Vagina (tissue), 2 donors: Measurements from ENCODE around the gene SET. TPM values are rescaled to one million over a fixed set of nuclear protein-coding genes. Genes with fewer than 3 reads are reported as not detected.

Experiments used
- DNase-seq, 2 donors: peaks; one replicate each; pipeline ENCODE4 v3.0.0-alpha.2; 2017; ENCODE audit errors: extremely low spot score in 2 of 2
- H3K27ac ChIP-seq: fragments of 200-600 bp; sonication (generic); one replicate; pipeline ENCODE4 v1.5.1; 2019
- H3K27me3 ChIP-seq: fragments of 200-600 bp; sonication (generic); one replicate; pipeline ENCODE4 v1.5.1; 2019
- H3K36me3 ChIP-seq, 2 donors: fragments of 200-600 bp; sonication (generic); one replicate each; pipeline ENCODE4 v1.5.1; 2017 to 2019
- H3K4me1 ChIP-seq: fragments of 200-600 bp; sonication (generic); one replicate; pipeline ENCODE4 v1.5.1; 2019
- H3K4me3 ChIP-seq, 2 donors: fragments of 200-600 bp; sonication (generic); 1 replicate in 1 of 2; 2 replicates in 1 of 2; pipeline ENCODE4 v1.5.1; 2016 to 2019
- H3K9me3 ChIP-seq: fragments of 200-600 bp; sonication (generic); one replicate; pipeline ENCODE4 v1.5.1; 2019
- CTCF ChIP-seq, 3 experiments: fragments of 450-650 bp in 2 of 3; fragments of 200-600 bp in 1 of 3; sonication (generic) in 1 of 3; IDR thresholded peaks; one replicate each; pipeline ENCODE4 v1.5.1; 2017 to 2019; ENCODE audit warnings: antibody characterized with exemption in 3 of 3, mild to moderate bottlenecking in 2 of 3, moderate library complexity in 2 of 3
- POLR2A ChIP-seq, 2 donors: fragments of 450-650 bp; IDR thresholded peaks; one replicate each; pipeline ENCODE4 v1.6.1; 2017; ENCODE audit warnings: antibody characterized with exemption in 2 of 2, mild to moderate bottlenecking in 2 of 2, moderate library complexity in 2 of 2
- POLR2AphosphoS5 ChIP-seq, 2 donors: sonication (generic); formaldehyde crosslinking; IDR thresholded peaks; one replicate each; pipeline ENCODE4 v1.9.0; 2017; ENCODE audit warnings: antibody characterized with exemption in 2 of 2, mild to moderate bottlenecking in 2 of 2, low read depth in 1 of 2; ENCODE audit not compliant: insufficient read depth in 1 of 2
- intact Hi-C: fragments of 100-400 bp; cut with DNase I; formaldehyde crosslinking; loops from one replicate; pipeline ENCODE4 v1.15.1; 2023
- total RNA-seq: library from RNA; depleted of rRNA; stranded (reverse); fragments of >200 nt; gene quantifications from one replicate; pipeline ENCODE4 v1.2.3, GENCODE V29; 2016

The SET gene
- total RNA-seq, 1 donor from 2014 or later: 137 TPM

- peak overlapping the region; percentile 80 for H3K27ac ChIP-seq
- no peak for DNase-seq
- H3K4me3 ChIP-seq: peak overlapping the region; percentile 50 to 79
- H3K9me3 ChIP-seq: no peaks in the 10 kb centered on the region
- no peaks in the 10 kb centered on the region for H3K27me3 ChIP-seq
- TF ChIP-seq POLR2AphosphoS5 (IDR thresholded peaks at IDR 0.05; ENCODE audit: insufficient read depth in 1 of 2, low read depth in 1 of 2) (no peak), CTCF (IDR thresholded peaks at IDR 0.05) (no peak), POLR2A (IDR thresholded peaks at IDR 0.05) (no peak)
- H3K4me1 ChIP-seq: peaks cover 23% of the 10 kb centered on the region
- no peaks in the 10 kb centered on the region for H3K36me3 ChIP-seq
- intact Hi-C loops: no loop called here
Measured at GRCh38 chr9:128723352-128723865, 34.4 kb downstream of the SET start.

- Histone ChIP-seq H3K9me3 (no peaks in the 10 kb centered on the region), H3K36me3 (no peaks in the 10 kb centered on the region), H3K27me3 (no peaks in the 10 kb centered on the region), H3K4me3 (peak within 1 kb of the TSS; percentile 50 to 79), H3K27ac (peak within 1 kb of the TSS; percentile 80), H3K4me1 (peaks cover 23% of the 10 kb centered on the region)
- no peak for DNase-seq
- intact Hi-C loops: no loop called here
- TF ChIP-seq CTCF (IDR thresholded peaks at IDR 0.05): peak in 1 of 3 experiments; percentile 2
- peak in 1 of 2 donors; percentile 32 for TF ChIP-seq POLR2A (IDR thresholded peaks at IDR 0.05)
- peak; percentile 69 to 88 for TF ChIP-seq POLR2AphosphoS5 (IDR thresholded peaks at IDR 0.05; ENCODE audit: insufficient read depth in 1 of 2, low read depth in 1 of 2)
Measured at GRCh38 chr9:128723866-128724743, 35.1 kb downstream of the SET start, which contains the start of gene ZDHHC12. Gene ZDHHC12 (minus strand): TSS chr9:128724127. CDS start chr9:128724093, 34 bp downstream.

- Histone ChIP-seq H3K36me3 (no peaks in the 10 kb centered on the region), H3K4me3 (peak overlapping the region; percentile 50 to 79), H3K9me3 (no peaks in the 10 kb centered on the region), H3K4me1 (peaks cover 23% of the 10 kb centered on the region), H3K27ac (peak overlapping the region; percentile 80), H3K27me3 (no peaks in the 10 kb centered on the region)
- intact Hi-C loops: no loop called here
- DNase-seq: no peak
- TF ChIP-seq CTCF (IDR thresholded peaks at IDR 0.05) (no peak), POLR2A (IDR thresholded peaks at IDR 0.05) (no peak), POLR2AphosphoS5 (IDR thresholded peaks at IDR 0.05; ENCODE audit: insufficient read depth in 1 of 2, low read depth in 1 of 2) (no peak)
Measured at GRCh38 chr9:128724744-128725211, 35.8 kb downstream of the SET start.

GRCh38 chr9:128727640-128728248 lies 38.7 kb downstream of the SET start:
- H3K27ac ChIP-seq: no peak overlapping the region
- TF ChIP-seq POLR2AphosphoS5 (IDR thresholded peaks at IDR 0.05; ENCODE audit: insufficient read depth in 1 of 2, low read depth in 1 of 2) (no peak), CTCF (IDR thresholded peaks at IDR 0.05) (no peak), POLR2A (IDR thresholded peaks at IDR 0.05) (no peak)
- H3K36me3 ChIP-seq: peaks cover 0 to 14% of the 10 kb centered on the region in 2 donors
- intact Hi-C loops: no loop called here
- no peak overlapping the region for H3K4me3 ChIP-seq
- no peak for DNase-seq
- peaks cover 20% of the 10 kb centered on the region for H3K4me1 ChIP-seq
- H3K27me3 ChIP-seq: no peaks in the 10 kb centered on the region
- H3K9me3 ChIP-seq: no peaks in the 10 kb centered on the region
